Natural killer cell (primary cell): Measurements from ENCODE around the gene ATG101. TPM values are rescaled to one million over a fixed set of nuclear protein-coding genes. Genes with fewer than 3 reads are reported as not detected.

Experiments used
- ATAC-seq, 3 donors: fragments of 150-1000 bp in 2 of 3; fragments of 200-7000 bp in 1 of 3; cut with Tn5 transposase; 1 replicate in 1 of 3; 2 replicates in 2 of 3; pipeline ENCODE4 v1.10.0; 2021; ENCODE audit warnings: mild to moderate bottlenecking in 2 of 3, moderate library complexity in 2 of 3
- DNase-seq, 2 donors: peaks; one replicate each; pipeline versions ENCODE4 v3.0.0 to v3.0.0-alpha.2; 2013 to 2021; ENCODE audit warnings: mixed read lengths in 1 of 2
- H3K27ac ChIP-seq: one replicate; pipeline ENCODE4 v1.5.1; 2013; ENCODE audit warnings: mild to moderate bottlenecking, low read length
- H3K27me3 ChIP-seq: one replicate; pipeline ENCODE4 v1.6.1; 2013; ENCODE audit warnings: low read length; ENCODE audit not compliant: control insufficient read depth, insufficient read depth
- H3K36me3 ChIP-seq: one replicate; pipeline ENCODE4 v1.6.1; 2013; ENCODE audit warnings: low read length; ENCODE audit not compliant: control insufficient read depth, insufficient read depth
- H3K4me1 ChIP-seq: one replicate; pipeline ENCODE4 v1.6.1; 2013; ENCODE audit warnings: low read length; ENCODE audit not compliant: control insufficient read depth, insufficient read depth
- H3K4me3 ChIP-seq: one replicate; pipeline ENCODE4 v1.5.1; 2013; ENCODE audit warnings: low read length
- H3K9me3 ChIP-seq: one replicate; pipeline ENCODE4 v1.6.1; 2013; ENCODE audit warnings: low read length; ENCODE audit not compliant: control insufficient read depth, insufficient read depth
- H3K27ac Mint-ChIP-seq, 2 donors: one replicate each; pipeline ENCODE4 v1.8.0; 2022; ENCODE audit warnings: mild to moderate bottlenecking in 2 of 2, mixed read lengths in 2 of 2, moderate library complexity in 1 of 2
- H3K27me3 Mint-ChIP-seq, 2 donors: one replicate each; pipeline ENCODE4 v1.8.0; 2022; ENCODE audit warnings: low read depth in 2 of 2, mixed read lengths in 2 of 2
- H3K36me3 Mint-ChIP-seq: one replicate; pipeline ENCODE4 v1.8.0; 2022; ENCODE audit warnings: mixed read lengths
- H3K4me1 Mint-ChIP-seq, 2 donors: one replicate each; pipeline ENCODE4 v1.8.0; 2022; ENCODE audit warnings: mixed read lengths in 2 of 2
- H3K4me3 Mint-ChIP-seq: one replicate; pipeline ENCODE4 v1.8.0; 2022; ENCODE audit warnings: mild to moderate bottlenecking, moderate library complexity, mixed read lengths
- H3K9me3 Mint-ChIP-seq, 2 donors: one replicate each; pipeline ENCODE4 v1.8.0; 2022; ENCODE audit warnings: mixed read lengths in 2 of 2
- WGBS: methylation state at CpG from one replicate; pipeline ENCODE4 v1.1.7; 2013; ENCODE audit warnings: missing lambda C conversion rate; ENCODE audit not compliant: insufficient coverage; 5-methylcytosine and 5-hydroxymethylcytosine counted together
- intact Hi-C: fragments of 100-400 bp; cut with micrococcal nuclease; formaldehyde crosslinking; loops from one replicate; pipeline ENCODE4 v1.14.2; 2022
- total RNA-seq, 4 donors: library from RNA; stranded (reverse); fragments of 120-200 nt in 1 of 4; gene quantifications; one replicate each; pipeline versions ENCODE4 v1.2.3 to v1.2.4, GENCODE V29; 2013 to 2022
- TF ChIP-seq, protein P1 (sequence below): fragments of 200-600 bp; IDR thresholded peaks from one replicate; pipeline ENCODE4 v1.8.0; 2022; ENCODE audit warnings: antibody characterized with exemption

The ATG101 gene
- total RNA-seq, 3 donors from 2014 or later (not counting 1 experiment from before 2014, with no cell fraction given): 18.6 to 32.8 (median 23.3) TPM

DNA sequence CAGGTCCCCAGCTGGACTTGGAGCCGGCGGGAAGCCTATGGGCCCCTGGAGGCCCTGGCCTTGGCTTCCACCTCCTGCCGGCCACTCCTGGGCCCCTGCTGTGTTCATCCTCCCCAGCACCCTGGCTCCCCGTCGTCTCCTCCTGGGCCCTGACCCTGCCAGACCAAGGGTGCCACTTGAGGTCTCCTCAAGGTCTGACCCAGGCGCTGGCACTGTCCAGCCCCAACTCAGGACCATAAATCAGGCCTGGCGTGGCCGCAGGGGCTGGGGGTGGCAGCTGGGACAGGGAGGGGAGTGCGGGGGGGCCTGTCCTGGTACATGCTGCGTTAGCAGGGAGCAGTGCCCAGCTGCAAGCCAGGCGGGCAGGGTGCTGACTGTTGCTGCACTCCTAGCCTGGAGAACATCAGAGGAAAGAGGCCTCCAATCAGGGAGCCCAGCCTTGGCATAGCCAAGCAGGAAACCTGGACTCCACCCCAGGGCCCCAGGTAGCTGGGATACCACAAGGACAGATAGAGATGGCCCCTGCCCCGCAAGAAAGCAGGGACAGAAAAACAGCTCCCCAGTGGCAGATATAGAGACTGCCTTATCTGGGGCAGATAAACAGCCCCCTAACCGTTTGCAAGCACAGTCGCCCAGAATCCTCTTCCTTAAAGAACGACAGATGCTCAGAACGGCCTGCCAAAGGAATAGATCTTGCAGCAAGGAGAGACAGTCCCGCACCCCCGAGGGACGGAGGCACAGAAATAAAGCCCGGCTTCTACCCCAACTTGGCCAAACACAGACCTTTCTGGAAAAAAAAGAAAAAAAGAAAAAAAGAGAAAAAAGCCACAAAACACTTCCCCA lies 6.5 kb upstream of the ATG101 start:
- no peaks in the 10 kb centered on the region for H3K9me3 Mint-ChIP-seq
- H3K27me3 ChIP-seq: no peaks in the 10 kb centered on the region
- no peaks in the 10 kb centered on the region for H3K36me3 Mint-ChIP-seq
- H3K27ac ChIP-seq: no peak overlapping the region
- TF ChIP-seq, protein P1, sequence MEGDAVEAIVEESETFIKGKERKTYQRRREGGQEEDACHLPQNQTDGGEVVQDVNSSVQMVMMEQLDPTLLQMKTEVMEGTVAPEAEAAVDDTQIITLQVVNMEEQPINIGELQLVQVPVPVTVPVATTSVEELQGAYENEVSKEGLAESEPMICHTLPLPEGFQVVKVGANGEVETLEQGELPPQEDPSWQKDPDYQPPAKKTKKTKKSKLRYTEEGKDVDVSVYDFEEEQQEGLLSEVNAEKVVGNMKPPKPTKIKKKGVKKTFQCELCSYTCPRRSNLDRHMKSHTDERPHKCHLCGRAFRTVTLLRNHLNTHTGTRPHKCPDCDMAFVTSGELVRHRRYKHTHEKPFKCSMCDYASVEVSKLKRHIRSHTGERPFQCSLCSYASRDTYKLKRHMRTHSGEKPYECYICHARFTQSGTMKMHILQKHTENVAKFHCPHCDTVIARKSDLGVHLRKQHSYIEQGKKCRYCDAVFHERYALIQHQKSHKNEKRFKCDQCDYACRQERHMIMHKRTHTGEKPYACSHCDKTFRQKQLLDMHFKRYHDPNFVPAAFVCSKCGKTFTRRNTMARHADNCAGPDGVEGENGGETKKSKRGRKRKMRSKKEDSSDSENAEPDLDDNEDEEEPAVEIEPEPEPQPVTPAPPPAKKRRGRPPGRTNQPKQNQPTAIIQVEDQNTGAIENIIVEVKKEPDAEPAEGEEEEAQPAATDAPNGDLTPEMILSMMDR: no peak
- no peak overlapping the region for H3K4me3 Mint-ChIP-seq
- intact Hi-C loops: no loop called here
- no peaks in the 10 kb centered on the region for H3K4me1 Mint-ChIP-seq
- H3K27me3 Mint-ChIP-seq: peaks cover 0 to 13% of the 10 kb centered on the region in 2 donors
- WGBS: 89% methylated on average over 20 of the region's 20 CpGs
- DNase-seq (no peak), ATAC-seq (no peak)
- H3K9me3 ChIP-seq: no peaks in the 10 kb centered on the region
- no peak overlapping the region for H3K4me3 ChIP-seq
- H3K4me1 ChIP-seq: no peaks in the 10 kb centered on the region
- no peak overlapping the region for H3K27ac Mint-ChIP-seq
- no peaks in the 10 kb centered on the region for H3K36me3 ChIP-seq

DNA sequence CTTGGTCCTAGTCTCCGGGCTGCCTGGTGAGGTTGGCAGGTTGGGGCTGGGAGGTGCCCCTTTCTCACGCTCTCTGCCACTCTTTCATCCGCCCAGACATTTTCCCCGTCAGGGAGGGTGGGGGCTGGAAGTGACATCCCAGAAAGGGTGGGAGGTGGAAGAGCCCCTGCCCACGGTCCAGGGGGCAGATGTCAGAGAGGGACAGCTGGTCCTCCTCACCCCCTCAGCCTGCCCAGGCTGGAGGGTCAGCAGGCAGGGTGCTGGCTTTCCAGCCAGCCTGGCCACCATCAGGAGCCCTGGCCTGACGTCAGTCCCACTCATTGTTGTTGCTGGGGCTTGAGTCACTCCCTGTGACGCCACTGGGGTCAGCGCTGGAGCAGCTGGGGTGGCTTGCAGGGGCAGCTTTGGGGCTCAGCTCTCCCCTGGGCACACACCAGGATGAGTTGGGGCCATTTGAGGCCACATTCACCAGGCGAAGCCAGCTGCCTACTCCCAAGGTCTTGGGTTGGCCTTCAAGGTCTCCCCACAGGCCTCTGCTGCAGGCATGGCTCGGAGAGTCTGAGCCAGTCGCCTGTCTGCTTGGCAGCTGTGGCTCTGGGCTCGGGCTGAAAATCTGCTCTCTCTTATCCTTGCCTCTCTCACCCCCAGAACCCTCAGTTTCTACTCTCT lies 5.7 kb upstream of the ATG101 start:
- H3K27ac Mint-ChIP-seq: no peak overlapping the region
- DNase-seq: no peak
- H3K9me3 Mint-ChIP-seq: no peaks in the 10 kb centered on the region
- no peak overlapping the region for H3K4me3 Mint-ChIP-seq
- TF ChIP-seq, protein P1: no peak
- H3K9me3 ChIP-seq: no peaks in the 10 kb centered on the region
- peaks cover 0 to 13% of the 10 kb centered on the region in 2 donors for H3K27me3 Mint-ChIP-seq
- intact Hi-C loops: no loop called here
- H3K4me3 ChIP-seq: no peak overlapping the region
- H3K4me1 ChIP-seq: peaks cover 4% of the 10 kb centered on the region
- no peaks in the 10 kb centered on the region for H3K36me3 ChIP-seq
- no peaks in the 10 kb centered on the region for H3K27me3 ChIP-seq
- no peak overlapping the region for H3K27ac ChIP-seq
- ATAC-seq: no peak
- WGBS: 80% methylated on average over 12 of the region's 12 CpGs
- H3K4me1 Mint-ChIP-seq: peaks cover 2 to 3% of the 10 kb centered on the region in 2 donors
- H3K36me3 Mint-ChIP-seq: no peaks in the 10 kb centered on the region

DNA sequence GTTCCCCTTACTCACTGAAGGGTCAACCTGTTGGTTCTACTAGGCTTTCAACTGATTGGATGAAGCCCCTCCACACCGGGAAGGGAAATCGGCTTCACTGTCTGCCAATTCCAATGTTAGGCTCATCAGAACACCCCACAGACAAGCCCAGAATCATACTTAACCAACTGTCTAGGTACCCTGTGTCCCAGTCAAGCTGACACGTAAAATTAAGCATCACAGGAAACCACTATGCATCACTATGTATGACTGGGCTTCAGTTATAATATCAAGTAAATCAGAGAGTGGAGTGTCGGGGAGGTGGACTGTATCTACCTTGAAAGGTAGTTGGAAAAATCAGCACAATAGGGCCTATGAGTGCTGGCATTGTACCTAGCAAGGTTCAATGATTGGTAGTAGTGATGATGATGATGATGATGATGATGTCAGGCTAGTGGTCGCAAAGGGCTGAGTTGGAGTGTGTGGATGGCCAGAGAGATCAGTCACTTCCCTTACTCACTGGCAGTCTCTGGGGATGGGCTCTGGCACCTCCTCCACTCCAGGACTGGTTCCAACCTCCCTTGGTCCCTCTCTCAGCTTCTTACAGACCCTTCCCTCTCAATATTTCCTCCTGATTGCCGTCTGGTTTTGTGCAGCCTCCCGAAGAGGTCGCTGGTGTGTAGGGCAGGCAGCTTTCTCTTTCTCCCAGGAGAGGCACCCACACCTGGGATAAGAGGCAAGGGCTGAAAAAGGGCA lies 3.3 kb upstream of the ATG101 start:
- intact Hi-C loops: no loop called here
- H3K4me3 ChIP-seq: no peak overlapping the region
- TF ChIP-seq, protein P1: no peak
- 69% methylated on average over 7 of the region's 8 CpGs for WGBS
- no peak overlapping the region for H3K27ac Mint-ChIP-seq
- ATAC-seq (no peak), DNase-seq (no peak)
- H3K9me3 Mint-ChIP-seq: no peaks in the 10 kb centered on the region
- peaks cover 0 to 13% of the 10 kb centered on the region in 2 donors for H3K27me3 Mint-ChIP-seq
- peaks cover 21 to 26% of the 10 kb centered on the region in 2 donors for H3K4me1 Mint-ChIP-seq
- no peak overlapping the region for H3K27ac ChIP-seq
- no peaks in the 10 kb centered on the region for H3K27me3 ChIP-seq
- H3K4me1 ChIP-seq: peaks cover 22% of the 10 kb centered on the region
- H3K9me3 ChIP-seq: no peaks in the 10 kb centered on the region
- no peaks in the 10 kb centered on the region for H3K36me3 Mint-ChIP-seq
- no peaks in the 10 kb centered on the region for H3K36me3 ChIP-seq
- H3K4me3 Mint-ChIP-seq: no peak overlapping the region
